ENCODE results near the gene EED.

GRCh38 chr11:86301742-86302091 lies 57.2 kb downstream of the EED start:
- TF ChIP-seq ZNF274 (IDR thresholded peaks at IDR 0.05; ENCODE audit: low read depth, low read length) (no peak), YY1 (IDR thresholded peaks at IDR 0.05; ENCODE audit: insufficient read depth, insufficient read length) (no peak), SUZ12 (IDR thresholded peaks at IDR 0.05; ENCODE audit: extremely low read depth, insufficient read depth, insufficient read length) (no peak)
